ENCODE data around the gene PPP3R1. TPM values are rescaled to one million over a fixed set of nuclear protein-coding genes. Genes with fewer than 3 reads are reported as not detected.

The PPP3R1 gene
- total and polyA plus RNA-seq, 9 of the 15 experiments (the other 6 are each of a cell fraction or from before 2014, with no cell fraction given): 3.7 to 70.0 (median 24.8) TPM

GRCh38 chr2:68292108-68292710 lies 39.9 kb upstream of the PPP3R1 start (continued):
- TF ChIP-seq ZNF740 (CRISPR knock-in tag; IDR thresholded peaks at IDR 0.05) (no peak), ZNF740 (tag; IDR thresholded peaks at IDR 0.05) (no peak), MAFG (tag; conservative IDR thresholded peaks at IDR 0.05) (no peak), ZFP30 (CRISPR knock-in tag; IDR thresholded peaks at IDR 0.05; ENCODE audit: borderline replicate concordance) (no peak), IRF9 (tag; IDR thresholded peaks at IDR 0.05) (no peak), KDM4B (IDR thresholded peaks at IDR 0.05; ENCODE audit: borderline replicate concordance in 2 of 2, low read depth in 1 of 2) (no peak), SMAD4 (CRISPR knock-in tag; conservative IDR thresholded peaks at IDR 0.05) (no peak), CHD4 (IDR thresholded peaks at IDR 0.05; ENCODE audit: insufficient read depth, insufficient replicate concordance, low read depth, low read length, poor library complexity, severe bottlenecking) (no peak), STAG1 (CRISPR knock-in tag; IDR thresholded peaks at IDR 0.05; ENCODE audit: borderline replicate concordance) (peak; percentile 43; the same call in 1 of the 2 replicates), ZBTB1 (CRISPR knock-in tag; IDR thresholded peaks at IDR 0.05; ENCODE audit: borderline replicate concordance, low read depth) (no peak), SMARCE1 (IDR thresholded peaks at IDR 0.05) (no peak), NR2C2 (CRISPR knock-in tag; IDR thresholded peaks at IDR 0.05) (no peak), NR2C2 (tag; IDR thresholded peaks at IDR 0.05) (no peak), NFE2L1 (tag; IDR thresholded peaks at IDR 0.05; ENCODE audit: borderline replicate concordance, low read depth) (no peak), YBX1 (IDR thresholded peaks at IDR 0.05) (no peak), TCF7 (IDR thresholded peaks at IDR 0.05; ENCODE audit: borderline replicate concordance) (no peak), ZNF785 (CRISPR knock-in tag; IDR thresholded peaks at IDR 0.05) (no peak), THRA (IDR thresholded peaks at IDR 0.05) (no peak), ZNF165 (CRISPR knock-in tag; IDR thresholded peaks at IDR 0.05; ENCODE audit: borderline replicate concordance) (no peak), SMC3 (conservative IDR thresholded peaks at IDR 0.05; ENCODE audit: insufficient read depth, low read depth, low read length) (peak; percentile 75; the same call in 1 of the 2 replicates), KAT2B (IDR thresholded peaks at IDR 0.05; ENCODE audit: low read depth, low read length) (no peak), ETV6 (IDR thresholded peaks at IDR 0.05; ENCODE audit: borderline replicate concordance in 1 of 2, low read depth in 2 of 2, low read length in 1 of 2) (no peak), ETV6 (CRISPR knock-in tag; IDR thresholded peaks at IDR 0.05; ENCODE audit: borderline replicate concordance) (no peak), MECOM (CRISPR knock-in tag; IDR thresholded peaks at IDR 0.05) (no peak), NR2C1 (IDR thresholded peaks at IDR 0.05) (no peak), NR2C1 (tag; IDR thresholded peaks at IDR 0.05) (no peak), FOS (IDR thresholded peaks at IDR 0.05; ENCODE audit: extremely low read depth, insufficient read length) (no peak)

Data from K562 (cell line).